DMS114 treated with DMSO at 0.1 percent for 48 hours (cell line): ENCODE data around the gene ELANE.
"Not testable (repeated sequence)": the region's sequence is repeated elsewhere in the genome, so short reads cannot be mapped to it uniquely, and the experiment has no call there.

Source experiments
- DNase-seq: peaks from one replicate; lab custom pipeline; 2025; ENCODE audit not compliant: unreplicated experiment; lab: John Stamatoyannopoulos, UW

The ELANE gene

GRCh38 chr19:835210-835810 is 16.8 kb upstream of the ELANE start:
- no peak for DNase-seq

DNA sequence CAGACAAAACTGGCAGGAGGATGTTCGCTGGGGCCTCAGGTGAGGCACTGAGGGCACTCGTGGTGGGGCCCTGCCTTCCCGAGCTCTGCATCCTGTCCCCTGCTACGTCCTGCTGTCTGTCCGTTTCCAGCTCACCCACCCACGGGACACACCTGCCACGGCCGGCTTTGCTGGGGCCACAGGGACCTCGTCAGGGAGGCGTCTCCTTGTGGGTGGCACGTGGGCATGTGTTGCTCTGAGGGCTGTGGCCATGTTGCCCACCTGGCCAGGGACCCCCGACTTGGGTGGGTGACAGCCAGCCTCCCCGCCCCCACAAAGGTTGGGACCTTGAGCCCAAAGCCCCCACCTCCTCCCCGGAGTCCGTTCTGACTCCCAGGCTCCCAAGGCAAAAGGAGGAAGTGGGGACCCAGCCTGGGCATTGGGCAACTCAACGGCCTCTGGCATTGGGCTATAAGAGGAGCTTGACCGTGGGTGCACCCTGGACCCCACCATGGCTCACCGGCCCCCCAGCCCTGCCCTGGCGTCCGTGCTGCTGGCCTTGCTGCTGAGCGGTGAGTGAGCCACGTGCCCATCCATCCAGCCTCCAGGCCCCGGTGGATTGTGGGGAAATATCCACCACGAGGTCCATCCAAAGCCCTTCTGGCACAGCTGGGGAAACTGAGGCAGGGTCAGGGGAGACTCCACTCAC is 11.4 kb upstream of the ELANE start, which contains the start of gene PRTN3:
Gene PRTN3, plus strand, starts transcription at position 481 of the 688 bp plus-strand sequence. Its CDS starts 10 bp downstream, at position 491.
- no peak for DNase-seq

DNA sequence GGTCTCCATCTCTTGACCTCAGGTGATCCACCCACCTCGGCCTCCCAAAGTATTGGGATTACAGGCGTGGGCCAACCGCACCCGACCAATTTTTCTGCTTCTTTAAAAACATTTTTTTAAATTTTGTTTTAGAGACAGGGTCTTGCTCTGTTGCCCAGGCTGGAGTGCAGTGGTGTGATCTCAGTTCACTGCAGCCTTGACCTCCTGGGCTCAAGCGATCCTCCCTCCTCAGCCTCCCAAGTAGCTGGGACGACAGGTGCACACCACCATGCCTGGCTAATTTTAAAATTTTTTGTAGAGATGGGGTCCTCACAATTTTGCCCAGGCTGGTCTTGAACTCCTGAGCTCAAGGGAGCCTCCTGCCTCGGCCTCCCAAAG is 9.3 kb upstream of the ELANE start:
- DNase-seq, result not testable (repeated sequence)

- no peak for DNase-seq
Observed at GRCh38 chr19:843180-843835, 8.8 kb upstream of the ELANE start.

- no peak for DNase-seq
Observed at GRCh38 chr19:843836-844545, 8.1 kb upstream of the ELANE start.

DNA sequence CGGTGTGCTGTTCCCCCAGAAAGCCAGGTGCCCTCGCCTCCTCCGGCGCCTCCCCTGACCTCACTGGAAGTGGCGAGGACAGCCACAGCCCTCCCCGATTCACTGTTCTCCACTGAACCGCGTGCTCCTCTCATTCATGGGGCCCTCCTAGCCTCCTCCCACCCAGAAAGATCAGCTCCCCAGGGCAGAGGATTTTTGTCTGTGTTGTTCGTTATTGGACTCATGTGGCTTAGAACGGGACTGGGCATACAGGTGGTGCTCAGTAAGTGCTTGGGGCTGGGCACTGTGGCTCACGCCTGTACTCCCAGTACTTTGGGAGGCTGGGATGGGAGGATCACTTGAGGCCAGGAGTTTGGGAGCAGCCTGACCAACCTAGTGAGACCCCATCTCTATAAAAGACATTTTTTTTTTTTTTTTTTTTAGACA is 7.5 kb upstream of the ELANE start:
- DNase-seq, result no peak

GRCh38 chr19:845707-846521 is 6.2 kb upstream of the ELANE start:
- no peak for DNase-seq

DNA sequence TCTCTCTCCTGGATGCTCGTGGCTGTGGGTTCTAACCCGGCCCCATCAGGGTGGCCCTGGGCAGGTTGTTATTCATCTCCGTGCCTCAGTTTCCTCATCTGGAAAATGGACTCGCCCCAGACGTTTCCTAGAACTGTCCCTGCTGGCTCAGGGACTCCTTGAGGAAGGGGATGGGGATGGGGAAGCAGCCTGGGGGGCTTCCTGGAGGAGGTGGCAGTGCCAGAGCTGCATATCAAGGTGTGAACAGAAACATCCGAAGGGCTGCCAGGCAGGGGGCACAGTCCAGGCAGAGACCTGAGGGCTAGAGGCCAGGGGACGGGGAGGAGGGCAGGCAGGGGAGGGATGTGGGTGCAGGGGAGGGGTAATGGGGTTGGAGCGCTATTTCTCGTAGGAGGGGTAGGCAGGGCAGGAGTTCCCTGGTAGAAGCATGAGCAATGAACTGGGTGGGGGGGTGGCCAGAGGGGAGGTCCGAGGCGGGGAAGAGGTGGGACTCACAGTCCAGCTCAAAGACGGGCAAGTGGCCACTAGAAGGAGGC is 3.6 kb upstream of the ELANE start:
- DNase-seq, result no peak

DNA sequence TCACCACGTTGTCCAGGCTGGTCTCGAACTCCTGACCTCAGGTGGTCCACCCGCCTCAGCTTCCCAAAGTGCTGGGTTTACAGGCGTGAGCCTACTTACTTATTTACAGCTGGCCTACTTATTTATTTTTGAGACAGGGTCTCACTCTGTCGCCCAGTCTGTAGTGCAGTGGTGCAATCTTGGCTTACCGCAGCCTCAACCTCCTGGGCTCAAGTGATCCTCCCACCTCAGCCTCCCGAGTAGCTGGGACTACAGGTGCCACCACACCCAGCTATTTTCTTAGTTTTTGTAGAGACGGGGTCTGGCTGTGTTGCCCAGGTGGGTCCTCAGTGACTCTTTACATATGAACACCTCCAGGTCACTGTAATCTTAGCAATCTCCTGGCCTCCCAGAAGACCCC is 2.9 kb upstream of the ELANE start:
- DNase-seq, result not testable (repeated sequence)

DNA sequence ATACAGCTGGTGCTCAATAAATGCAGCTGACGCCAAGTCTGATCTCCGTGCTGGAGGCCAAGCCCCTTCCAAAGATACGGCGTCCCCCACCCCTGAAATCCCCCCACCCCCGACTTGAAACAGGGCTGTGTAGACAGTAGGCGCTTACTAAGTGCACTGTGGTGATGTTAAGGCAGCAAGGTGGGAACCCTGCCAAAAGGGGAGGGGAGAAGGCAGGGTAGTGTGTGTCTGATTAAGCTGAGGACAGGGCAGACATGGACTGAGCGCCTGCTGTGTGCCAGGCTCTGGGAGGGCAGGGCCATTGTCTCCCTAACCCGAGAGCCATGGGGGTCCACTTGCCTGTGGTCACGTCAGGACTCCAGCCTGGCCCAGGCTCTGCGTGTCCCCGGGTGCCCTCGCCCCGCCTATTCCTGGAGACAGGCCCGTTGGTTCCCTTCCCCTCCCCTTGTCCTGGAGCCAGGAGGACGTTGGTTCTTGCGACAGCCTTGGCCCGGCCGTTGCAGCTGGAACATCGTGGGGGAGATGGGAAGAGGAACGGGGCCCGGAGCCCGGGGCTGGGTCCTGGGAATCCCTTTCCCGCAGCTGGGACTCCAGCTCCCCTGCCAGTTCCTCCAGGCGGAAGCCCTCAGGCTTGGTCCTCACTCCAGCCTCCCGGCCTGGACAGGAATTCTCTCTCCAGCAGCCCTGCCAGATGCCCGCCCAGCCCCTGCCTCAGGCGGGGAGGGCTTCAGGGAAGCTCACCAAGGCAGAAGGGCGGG is 1.7 kb upstream of the ELANE start:
- DNase-seq, result no peak

- DNase-seq, result no peak
Observed at GRCh38 chr19:850979-851335, 1.1 kb upstream of the ELANE start.

- no peak for DNase-seq
Observed at GRCh38 chr19:853014-853585, 997 bp downstream of the ELANE start.

GRCh38 chr19:853614-854220 is 1.6 kb downstream of the ELANE start:
- not testable (repeated sequence) for DNase-seq

DNA sequence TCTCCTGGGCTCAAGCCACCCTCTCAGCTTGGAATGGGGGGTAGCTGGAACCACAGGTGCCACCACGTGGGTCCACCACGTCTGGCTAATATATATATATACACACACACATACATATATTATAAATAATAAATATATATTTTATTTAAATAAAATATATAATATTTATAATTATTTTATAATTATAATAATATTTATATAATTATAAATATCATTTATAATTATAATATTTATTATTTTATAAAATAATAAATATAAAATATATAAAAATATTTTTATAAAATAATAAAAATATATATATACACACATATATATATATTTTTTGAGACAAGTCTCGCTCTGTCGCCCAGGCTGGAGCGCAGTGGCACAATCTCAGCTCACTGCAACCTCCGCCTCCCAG is 2.4 kb downstream of the ELANE start:
- DNase-seq, result no peak

DNA sequence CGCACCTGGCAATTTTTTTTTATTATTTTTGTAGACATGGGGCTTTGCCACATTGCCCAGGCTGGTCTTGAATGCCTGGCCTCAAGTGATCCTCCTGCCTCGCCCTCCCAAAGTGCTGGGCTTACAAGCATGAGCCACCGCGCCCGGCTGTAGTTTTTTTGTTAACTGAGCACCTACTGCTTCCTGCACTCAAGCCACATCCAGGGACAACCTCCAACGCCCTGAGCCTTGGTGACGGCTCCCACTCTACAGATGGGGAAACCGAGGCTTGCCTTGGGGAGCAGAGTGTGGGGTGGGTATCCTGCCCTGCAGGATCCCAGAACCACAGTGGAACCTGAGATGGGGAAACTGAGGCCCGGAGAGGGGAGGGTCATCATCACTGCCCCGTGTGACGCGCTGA is 3.0 kb downstream of the ELANE start:
- DNase-seq, result no peak

DNA sequence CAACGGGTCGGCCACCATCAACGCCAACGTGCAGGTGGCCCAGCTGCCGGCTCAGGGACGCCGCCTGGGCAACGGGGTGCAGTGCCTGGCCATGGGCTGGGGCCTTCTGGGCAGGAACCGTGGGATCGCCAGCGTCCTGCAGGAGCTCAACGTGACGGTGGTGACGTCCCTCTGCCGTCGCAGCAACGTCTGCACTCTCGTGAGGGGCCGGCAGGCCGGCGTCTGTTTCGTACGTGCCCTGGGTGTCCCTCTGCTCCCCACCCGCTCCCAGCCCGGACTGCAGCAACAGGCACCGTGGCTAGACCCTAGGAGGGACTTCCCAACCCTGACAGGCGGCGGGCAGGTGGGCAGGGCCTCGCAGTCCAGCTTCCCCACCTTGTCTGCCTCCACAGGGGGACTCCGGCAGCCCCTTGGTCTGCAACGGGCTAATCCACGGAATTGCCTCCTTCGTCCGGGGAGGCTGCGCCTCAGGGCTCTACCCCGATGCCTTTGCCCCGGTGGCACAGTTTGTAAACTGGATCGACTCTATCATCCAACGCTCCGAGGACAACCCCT is 3.5 kb downstream of the ELANE start:
- DNase-seq, result no peak

- no peak for DNase-seq
Observed at GRCh38 chr19:858284-858683, 6.2 kb downstream of the ELANE start.

DNA sequence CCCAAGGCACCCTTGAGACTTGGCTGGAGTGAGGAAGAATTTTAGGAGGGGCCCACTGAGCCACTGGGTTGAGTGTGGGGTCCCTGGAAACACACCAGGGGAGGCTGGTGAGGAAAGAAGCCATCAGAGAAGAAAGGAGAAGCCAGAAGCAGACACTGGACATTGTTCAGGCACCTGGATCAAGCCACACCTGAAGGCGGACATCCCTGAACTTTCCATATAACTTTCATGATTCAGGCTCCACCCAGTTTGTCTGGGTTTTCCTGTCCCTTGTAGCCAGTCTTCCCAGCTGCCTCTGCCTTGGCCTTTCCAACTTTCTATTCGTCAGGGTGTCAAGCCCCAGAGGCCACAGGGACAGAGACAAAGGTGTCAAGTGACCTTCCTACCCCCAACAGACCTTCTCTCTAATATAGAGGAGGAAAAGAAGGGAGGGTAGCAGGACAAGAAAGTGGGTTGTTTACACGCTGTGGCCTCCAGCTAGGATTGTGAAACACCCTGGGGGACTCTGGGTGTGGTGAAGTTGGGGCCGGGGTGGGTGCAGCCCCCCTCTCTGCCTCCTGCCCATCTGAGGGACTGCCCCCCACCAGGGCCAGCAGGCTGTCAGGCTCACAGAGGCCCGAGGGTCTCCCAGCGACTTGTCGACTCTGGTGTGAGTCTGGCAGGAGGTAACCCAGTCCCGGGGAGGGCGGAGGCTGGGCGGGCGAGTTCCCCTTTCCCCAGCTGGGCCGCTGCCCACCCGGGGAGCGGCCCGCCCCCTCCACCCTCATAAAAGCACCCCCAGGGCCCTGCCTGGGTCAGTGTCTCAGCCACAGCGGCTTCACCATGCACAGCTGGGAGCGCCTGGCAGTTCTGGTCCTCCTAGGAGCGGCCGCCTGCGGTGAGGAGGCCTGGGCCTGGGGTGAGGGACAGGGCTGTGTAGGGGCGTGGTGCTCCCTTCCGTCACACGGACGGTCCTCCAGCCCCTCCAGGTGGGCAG is 7.1 kb downstream of the ELANE start, which contains the start of gene CFD:
Gene CFD, plus strand, starts transcription at position 797 of the 976 bp plus-strand sequence. Its CDS starts 26 bp downstream, at position 823.
- no peak for DNase-seq
